Fibroblast of the aortic adventitia (primary cell): ENCODE measurements around the gene RHOC. TPM values are rescaled to one million over a fixed set of nuclear protein-coding genes. Genes with fewer than 3 reads are reported as not detected.

Experiments
- DNase-seq: peaks from one replicate; pipeline ENCODE4 v3.0.0-alpha.2; 2010; ENCODE audit warnings: low read depth
- H3K4me3 ChIP-seq: 2 replicates; pipeline ENCODE4 v1.5.1; 2011; ENCODE audit warnings: low read depth, mild to moderate bottlenecking, control low read depth, low read length, moderate library complexity
- CTCF ChIP-seq: IDR thresholded peaks from 2 replicates; pipeline ENCODE4 v1.5.1; 2011; ENCODE audit warnings: mild to moderate bottlenecking, low read length, control low read depth, inconsistent platforms; ENCODE audit not compliant: insufficient read depth
- total RNA-seq: library from RNA; depleted of rRNA; stranded (reverse); fragments of >200 nt; gene quantifications from 2 replicates; pipeline ENCODE4 v1.2.3, GENCODE V29; 2012; ENCODE audit warnings: low replicate concordance

RHOC gene
- total RNA-seq, 1 donor: 471 TPM

GRCh38 chr1:112707221-112708001 is 484 bp upstream of the RHOC start:
- peak; percentile 86 for DNase-seq
- peak; percentile 91 for TF ChIP-seq CTCF
- H3K4me3 ChIP-seq: peak overlapping the region; percentile 88

- no peak for TF ChIP-seq CTCF
- H3K4me3 ChIP-seq: peak overlapping the region; percentile 88
- DNase-seq: peak; percentile 91
These were observed 1.8 kb downstream of the RHOC start for GRCh38 chr1:112704934-112705627.

- DNase-seq: no peak
- H3K4me3 ChIP-seq: peak overlapping the region; percentile 88
- no peak for TF ChIP-seq CTCF
These were observed 2.5 kb downstream of the RHOC start for GRCh38 chr1:112704391-112704933.

- no peak for TF ChIP-seq CTCF
- no peak for DNase-seq
- H3K4me3 ChIP-seq: no peak overlapping the region
These were observed 3.2 kb downstream of the RHOC start for GRCh38 chr1:112703706-112704105.

GRCh38 chr1:112702420-112703261 is 4.3 kb downstream of the RHOC start:
- TF ChIP-seq CTCF: no peak
- no peak overlapping the region for H3K4me3 ChIP-seq
- DNase-seq: no peak

- TF ChIP-seq CTCF: no peak
- H3K4me3 ChIP-seq: no peak overlapping the region
- DNase-seq: no peak
These were observed 4.9 kb downstream of the RHOC start for GRCh38 chr1:112702067-112702395.
